Midbrain (tissue), 1 donor: ENCODE measurements around the gene TAX1BP3.

Source experiments
- DNase-seq: peaks from one replicate; lab custom pipeline; 2025; lab: John Stamatoyannopoulos, UW

TAX1BP3 gene

DNA sequence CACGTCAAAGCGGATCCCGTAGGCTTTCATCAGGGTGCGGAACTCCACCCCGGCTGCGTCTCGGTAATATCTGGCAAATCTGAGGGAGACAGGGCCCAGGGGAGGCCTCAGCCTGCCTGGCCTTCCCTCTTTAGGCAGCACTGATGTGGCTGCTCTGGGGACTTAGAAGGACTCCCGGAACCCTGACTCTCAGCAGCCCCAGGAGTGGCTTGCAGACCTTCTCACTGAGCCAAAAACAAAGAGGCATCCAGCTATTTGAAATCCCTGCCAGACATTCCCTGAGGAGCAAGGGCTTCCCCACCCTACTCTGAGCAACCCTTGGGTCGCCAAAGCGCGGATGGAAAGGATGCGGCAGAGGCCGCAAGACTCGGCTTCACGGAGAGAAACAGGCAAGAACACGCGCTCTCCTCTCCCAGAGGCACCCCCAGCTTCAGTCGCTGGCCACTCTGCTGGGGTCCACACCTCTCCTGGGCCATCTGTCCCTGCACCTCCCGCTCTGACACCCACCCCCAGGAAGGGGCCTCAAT lies 19.7 kb upstream of the TAX1BP3 start:
- DNase-seq: no peak

DNA sequence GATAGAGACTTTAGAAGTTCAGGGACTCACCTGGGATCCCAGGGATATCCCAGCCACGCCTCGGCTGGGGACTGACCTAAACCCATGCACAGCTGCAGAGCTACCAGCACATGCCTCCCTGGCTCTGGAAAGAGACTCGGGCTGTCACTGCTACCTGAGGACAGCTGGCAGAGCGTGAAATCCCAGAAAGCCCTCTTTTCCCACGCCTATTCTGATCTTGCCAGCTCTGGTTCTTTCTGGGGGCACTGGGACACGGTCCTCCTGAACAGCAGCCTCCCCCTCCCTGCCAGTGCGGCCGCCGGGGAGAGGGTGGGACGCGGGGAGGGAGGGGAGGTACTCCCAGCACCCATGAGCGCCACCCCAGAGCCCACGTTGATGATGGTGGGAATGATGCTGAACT lies 16.8 kb upstream of the TAX1BP3 start:
- no peak for DNase-seq

DNA sequence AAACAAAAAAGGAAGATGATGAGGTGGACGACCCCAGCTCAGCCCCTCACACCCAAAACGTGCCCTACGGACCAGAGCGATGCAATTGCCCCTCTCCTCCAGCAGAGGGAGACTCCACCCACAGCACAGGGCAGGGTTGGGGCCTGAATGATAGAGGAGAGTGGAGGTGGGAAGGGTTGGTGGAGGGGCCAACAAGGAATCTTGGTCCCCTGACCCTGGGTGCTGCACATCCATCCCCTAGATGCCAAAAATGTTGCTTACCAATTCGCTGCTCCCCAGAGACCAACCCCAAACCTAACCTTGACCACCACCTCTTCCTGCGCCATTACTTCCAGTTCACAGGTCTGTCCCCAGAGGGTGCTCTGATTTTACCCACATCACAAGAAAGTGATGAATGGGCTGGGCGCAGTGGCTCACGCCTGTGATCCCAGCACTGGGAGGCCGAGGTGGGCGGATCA lies 14.7 kb upstream of the TAX1BP3 start:
- DNase-seq: no peak

DNA sequence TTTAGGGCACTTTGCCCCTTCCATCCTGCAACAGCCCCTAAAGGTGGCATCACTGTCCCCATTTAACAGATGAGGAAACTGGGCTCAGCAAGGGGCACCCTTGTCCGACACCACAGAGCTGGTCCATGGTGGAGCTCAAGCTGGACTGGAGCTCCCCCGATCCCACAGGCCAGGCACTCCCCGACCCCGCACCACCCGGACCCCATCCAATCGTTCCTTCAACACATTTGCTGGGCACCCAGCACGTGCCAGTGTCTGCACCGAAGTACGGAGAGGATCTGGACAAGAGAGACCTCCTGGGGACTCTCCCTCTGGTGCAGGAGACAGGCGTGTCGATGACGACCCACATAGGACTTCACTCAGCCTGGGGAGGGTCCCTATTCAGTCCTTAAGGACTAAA lies 13.7 kb upstream of the TAX1BP3 start:
- no peak for DNase-seq

DNA sequence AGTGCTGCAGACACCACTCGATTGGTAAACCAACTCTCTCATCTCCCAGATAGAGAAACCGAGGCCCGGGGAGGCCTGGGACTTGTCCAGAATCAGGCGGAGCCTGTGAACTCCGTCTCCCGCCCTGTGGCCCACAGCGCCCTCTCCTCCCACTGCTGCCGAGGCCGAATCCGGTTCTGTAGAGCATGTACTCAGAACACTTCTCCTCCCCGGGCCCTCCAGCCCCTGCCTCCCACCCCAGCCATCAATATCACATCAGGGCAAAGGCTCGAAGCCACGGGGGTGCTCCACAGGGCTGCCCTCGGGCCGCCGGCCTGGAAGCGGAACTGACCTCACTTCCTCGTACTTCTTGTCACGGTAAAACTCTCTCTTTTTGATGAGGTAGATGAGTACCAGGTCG lies 13.2 kb upstream of the TAX1BP3 start:
- no peak for DNase-seq

DNA sequence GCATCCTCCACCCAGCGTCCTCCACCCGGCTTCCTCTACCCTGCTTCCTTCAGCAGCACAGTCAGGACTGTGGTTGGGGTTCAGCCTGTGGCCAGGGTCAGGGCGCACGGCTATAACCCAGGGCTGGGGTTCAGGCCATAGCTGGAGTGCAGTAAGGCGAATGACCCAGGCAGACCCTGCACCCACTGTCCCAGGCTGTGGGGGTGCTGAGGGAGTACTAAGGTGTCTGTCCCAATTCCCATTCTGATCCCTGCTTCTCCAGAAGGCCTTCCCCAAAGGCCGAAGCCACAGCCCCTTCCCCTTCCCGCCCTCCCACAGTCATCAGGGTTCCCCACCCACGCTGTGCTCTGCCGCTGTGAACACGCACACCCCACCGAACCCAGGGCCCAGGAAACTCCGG lies 12.7 kb upstream of the TAX1BP3 start:
- no peak for DNase-seq

DNA sequence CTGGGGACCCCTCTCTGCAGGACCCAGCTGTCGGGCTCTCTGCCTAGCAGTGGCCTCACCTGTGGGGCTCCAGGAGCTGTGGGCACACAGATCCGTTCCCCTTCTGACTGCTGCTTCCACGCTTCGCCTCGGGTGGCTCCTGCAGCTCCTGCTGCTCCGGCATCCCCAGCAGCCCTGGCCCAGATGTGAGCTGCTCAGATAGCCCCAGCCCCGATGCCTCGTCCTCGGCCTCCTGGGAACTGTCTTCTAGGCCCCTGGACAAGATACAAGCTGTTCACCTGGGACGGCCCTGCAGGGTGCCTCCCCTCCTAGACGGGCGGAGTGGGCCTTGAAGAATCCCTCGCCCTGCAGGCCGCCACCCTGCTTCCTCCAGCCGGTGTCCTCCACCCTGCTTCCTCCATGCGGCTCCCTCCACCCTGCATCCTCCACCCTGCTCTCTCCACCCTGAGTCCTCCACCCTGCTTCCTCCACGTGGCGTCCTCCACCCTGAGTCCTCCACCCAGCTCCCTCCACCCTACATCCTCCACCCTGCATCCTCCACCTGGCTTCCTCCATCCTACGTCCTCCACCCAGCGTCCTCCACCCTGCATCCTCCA lies 11.3 kb upstream of the TAX1BP3 start:
- DNase-seq: no peak

DNA sequence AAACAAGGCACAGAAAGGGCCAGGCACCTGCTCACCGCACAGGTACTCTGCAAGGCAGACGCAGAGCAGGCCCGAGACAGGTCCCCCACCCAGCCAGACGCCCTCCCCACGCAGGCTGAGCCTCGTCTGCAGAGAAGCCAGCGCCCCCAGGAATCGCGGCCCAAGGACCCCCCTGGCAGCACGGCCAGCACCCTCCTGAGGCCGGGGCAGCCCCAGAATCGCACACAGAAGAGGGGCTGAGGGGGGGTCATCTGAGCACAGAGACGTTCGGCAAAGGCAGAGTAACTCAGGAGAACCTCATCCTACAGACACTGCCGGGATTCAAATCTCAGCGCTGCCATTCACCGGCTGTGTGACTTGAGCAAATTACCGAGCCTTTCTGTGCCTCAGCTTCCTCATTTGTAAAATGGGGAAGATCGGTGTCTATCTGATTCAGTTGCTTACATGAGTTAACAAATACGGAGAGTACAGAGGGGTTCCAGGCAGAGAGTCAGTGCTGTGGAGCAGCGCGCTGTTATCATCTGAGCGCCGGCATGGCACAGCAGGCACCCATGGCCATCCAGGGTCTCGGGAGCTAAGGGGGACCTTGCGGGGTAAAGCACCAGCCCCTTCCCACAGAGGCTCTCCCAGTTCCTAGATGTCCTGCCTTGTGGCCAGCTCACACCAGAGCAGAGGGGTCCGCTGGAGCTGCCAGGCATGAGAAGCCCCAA lies 10.6 kb upstream of the TAX1BP3 start:
- no peak for DNase-seq

DNA sequence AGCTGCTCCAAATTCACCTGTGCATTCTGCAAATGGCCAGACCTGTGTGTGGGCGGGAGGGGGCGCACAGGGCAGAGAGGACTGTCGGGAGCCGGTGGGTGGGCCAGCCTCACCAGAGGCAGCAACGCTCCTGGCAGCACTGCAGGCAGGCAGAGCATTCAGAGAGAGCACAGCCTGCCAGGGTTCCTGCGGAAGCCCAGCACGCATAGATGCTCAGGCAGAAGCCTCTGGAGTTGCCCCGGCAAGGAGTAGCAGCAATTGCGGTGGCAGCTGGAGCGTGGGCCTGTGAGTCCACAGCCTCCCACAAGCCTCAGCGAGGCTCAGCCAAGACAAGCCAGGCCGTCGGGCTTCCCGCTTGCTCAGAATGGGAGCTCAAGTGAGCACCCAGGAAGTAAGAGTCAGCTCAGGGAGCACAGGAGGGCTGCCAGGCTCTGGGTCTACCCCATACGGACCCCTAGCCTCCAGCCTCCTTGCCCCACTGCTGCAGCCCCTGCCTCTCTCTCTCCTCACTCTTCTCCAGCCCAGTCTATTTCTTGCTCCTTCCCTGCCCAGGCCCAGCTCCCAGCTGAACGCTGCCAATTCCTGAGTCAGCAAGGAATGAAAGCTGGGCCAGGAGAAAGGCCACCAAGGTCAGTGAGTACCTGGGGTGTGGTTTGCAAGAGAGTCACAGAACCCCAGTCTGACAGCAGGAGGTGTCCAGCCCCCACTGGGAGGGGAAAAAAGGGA lies 9.9 kb upstream of the TAX1BP3 start:
- DNase-seq: no peak

DNA sequence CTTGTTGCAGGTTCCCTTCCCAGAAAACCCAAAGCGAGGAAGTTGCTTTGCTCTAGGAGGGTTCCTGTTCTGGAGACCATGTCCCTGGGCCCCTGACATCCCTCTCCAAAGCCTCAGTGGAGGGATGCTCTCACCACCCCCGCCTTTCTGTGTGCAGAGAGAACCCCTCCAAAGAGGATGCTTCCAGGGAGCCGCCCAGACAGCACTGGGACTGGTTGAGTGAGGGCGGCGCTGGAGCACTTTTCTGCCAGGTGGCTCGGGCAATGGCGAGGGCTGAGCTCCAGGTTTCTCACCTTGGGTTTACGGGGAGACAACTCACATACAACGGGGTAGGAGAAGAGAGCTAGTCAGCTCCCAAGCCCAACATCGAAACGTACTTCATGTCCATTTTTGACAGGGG lies 7.5 kb upstream of the TAX1BP3 start:
- DNase-seq: no peak

DNA sequence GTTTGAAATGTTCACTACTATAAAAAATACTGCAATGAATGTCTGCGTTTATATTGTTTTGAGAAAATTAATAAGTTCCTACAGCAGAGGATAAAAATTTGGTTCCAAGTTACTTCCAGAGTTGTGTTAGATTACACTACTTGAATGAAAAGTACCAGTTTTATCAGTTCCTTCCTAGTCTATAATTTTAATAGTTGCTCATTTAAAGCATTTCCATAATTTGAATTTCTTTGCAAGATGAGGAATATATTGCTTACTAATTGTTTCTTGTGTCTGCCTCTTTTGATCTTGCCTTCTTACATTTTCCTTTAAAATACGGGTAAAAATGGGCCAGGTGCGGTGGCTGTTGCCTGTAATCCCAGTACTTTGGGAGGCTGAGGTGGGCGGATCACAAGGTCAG lies 4.2 kb upstream of the TAX1BP3 start:
- no peak for DNase-seq

DNA sequence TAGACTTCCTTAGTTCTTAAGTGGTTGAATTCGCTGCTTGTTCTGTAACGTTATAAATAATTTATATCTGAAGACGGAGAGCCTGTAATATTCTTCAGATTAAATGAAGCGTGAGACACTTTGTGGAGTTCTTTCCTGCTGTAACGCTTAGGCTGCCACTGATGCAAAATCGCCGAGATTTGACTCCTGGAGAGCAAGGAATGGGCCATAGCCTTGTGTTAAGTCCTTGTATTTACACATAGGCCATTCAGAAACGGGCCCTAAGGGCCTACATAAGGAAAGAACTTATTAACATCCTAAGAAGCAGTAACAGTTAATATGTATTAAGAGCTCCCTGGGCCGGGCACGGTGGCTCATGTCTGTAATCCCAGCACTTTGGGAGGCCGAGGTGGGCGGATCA lies 1.2 kb upstream of the TAX1BP3 start:
- DNase-seq: no peak

DNA sequence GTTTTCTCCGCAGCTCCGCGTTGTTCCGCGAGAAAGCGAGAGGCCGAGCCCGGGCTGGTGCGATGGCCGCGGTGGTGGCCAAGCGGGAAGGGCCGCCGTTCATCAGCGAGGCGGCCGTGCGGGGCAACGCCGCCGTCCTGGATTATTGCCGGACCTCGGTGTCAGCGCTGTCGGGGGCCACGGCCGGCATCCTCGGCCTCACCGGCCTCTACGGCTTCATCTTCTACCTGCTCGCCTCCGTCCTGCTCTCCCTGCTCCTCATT lies 638 bp upstream of the TAX1BP3 start:
- no peak for DNase-seq

DNA sequence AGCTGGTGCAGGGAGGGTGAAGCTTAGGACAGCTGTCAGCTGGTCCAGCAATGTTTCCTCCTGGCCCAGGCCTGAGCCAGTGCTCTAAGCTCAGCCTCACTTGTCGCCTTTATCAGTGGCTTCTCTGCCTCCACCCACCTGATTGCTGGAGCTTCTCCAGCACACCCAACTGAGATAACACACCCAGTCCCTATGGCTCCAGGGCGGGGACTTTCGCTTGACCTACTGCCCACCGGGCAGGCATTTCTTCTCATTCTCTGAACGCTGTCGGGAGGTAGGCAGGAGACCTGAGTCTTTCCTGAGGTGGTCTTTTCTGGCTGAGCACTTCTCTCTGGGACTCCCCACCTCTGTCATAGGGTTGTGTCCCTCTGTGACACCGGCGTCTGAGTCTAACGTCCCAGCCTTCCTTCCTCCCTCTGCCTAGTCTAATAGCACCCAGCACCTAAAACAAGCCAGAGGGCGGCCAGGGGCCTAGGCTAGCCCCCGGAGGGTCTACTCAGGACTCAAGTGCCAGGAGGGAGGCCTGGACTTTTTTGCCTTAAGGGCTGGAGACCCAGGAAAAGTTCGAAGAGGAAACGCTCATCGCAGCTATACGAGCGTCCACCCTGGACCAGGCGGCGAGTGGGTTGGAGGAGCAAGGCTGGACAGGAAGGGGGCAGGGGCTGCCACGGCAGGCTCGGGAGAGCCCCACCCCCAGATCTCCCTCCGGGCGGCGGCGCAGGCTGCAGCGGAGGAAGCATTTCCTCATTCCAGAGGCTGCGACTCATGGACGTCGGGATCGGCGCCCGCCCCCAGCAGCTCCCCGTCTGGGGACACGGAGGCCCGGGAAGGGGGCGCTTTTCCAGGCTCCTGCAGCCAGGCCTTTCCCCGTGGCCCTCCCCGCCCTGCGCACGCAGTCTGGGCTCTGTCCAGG lies 756 bp downstream of the TAX1BP3 start:
- peak; percentile 77 for DNase-seq

DNA sequence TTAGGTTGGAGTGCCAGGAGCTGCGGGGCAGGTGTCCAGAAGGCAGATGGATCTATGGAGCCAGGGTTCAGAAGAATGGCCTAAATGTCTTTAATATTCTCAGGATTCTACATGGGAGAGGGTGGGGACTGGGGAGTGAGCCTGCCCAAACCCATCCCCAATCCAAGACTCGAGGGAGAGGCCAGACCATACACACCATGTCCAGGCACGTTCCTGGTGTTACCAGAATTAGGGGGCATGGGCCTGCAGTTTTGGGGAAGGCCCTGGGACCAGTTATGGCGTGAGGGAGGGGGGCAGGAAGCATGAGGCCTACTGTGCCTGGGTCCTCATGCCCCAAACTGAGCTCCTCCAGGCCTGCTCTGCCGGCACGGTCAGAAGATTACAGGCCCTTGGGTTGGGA lies 1.9 kb downstream of the TAX1BP3 start:
- DNase-seq: no peak

DNA sequence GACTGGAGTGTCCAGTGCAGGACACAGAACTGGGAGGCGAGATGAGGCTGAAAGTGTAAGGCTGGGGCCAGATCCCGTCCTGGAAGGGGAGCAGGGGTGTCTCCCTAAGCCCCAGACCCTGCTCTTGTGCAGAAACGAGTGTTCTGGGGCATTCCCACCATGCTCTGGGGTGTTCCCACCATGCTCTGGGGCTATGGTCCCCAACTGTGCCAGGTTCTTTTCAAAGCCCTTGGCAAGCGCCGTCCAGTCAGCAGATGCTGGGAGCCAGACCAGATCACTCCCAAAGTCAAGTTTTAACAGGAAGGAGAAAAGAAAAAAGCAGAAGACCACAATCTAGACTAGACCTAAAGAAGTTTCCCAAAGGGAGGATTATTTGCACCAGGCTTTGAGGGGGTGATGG lies 2.5 kb downstream of the TAX1BP3 start:
- peak; percentile 49 for DNase-seq

DNA sequence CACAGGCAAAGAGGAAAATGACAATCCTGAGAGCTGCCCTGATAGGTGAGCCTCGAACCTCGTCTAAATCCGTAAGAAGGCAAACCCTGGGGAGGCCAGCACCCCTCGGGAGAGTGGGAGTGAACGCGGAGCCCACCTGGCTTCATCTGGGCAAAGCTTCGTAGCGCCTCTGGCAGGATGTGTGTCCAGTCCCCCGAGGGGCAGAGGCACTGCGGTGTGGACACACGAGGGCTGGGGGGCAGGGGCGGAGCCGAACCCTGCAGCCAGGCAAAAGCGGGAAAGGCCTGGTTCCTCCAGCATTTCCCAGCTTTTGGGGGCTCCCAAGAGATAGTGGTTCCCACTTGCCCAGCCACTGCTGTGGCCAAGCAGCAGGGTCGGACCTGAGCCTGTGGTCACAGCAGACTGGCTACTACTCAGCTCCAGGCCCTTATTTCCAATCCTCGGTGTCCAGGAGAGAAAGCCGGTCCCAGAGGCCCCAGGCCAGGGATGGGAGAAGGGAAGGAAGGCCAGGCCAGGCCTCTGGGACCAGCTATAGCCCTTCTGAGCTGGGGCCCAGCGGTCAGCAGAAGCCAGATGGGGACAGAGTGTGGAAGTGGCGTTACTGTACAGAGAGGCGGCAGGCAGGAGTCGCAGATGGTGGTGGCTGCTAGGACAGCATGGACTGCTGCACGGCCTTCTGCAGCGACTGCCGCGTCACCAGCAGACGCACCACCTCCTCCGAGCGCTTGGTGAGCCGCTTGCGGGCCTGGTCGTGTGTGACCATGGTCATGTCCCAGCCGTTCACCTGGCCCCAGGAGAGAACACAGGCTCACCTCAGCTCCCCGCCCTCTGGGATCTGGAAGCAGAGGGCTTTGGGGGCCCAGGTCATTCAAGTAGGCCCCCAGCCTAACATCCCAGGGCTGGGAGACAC lies 5.0 kb downstream of the TAX1BP3 start:
- DNase-seq: no peak

DNA sequence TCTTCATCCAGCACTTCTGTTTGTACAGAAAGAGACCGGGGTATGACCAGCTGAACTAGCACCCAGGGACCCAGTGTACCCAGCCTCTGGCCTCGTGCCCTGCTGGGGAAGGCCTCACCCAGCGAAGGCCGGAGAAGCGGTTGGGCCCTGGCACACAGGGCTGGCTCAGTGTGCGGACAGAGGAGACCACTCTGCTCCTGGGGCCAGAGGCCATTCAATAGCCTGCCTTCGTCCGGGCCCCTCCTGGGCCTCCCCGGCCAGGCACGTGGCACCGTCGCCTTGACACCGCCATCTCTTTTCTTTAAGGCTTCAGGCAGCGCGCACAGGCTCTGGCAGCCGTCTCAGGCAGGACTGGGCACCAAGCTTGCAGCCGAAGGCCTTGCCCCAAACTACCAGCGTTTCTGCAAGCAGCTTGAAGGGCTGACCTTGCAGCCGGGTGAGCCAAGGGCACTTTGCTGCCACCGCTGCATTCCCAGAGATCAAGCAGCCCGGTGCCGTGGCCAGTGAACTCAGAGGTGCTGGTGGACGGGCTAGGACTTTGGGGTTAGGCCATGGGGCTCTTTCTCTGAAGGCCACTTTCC lies 8.0 kb downstream of the TAX1BP3 start:
- DNase-seq: peak; percentile 55

DNA sequence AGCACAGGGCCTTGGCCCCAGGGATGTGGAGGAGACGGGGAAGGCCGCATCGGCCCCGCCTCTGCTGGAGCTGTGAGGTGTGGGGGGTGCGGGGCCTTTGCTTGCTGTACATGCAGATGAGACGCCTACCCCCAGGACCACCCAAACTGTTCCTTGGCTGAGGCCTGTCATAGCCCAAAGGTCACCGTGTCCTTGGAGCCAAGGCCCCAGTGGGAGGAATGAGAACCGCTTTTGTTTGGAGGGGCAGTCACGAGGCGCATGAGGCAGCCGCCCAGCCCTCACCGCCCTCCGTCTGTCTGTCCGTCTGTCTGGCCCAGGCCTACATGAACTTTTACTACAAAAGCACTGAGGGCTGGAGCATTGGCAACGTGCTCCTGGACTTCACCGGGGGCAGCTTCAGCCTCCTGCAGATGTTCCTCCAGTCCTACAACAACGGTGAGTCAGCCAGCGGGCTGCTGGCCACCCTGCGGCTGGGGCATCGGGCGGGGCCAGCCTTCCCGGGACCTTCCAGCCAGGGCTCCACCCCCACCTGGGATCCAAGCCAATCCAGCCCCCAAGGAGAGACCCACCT lies 8.8 kb downstream of the TAX1BP3 start:
- DNase-seq: peak; percentile 14

DNA sequence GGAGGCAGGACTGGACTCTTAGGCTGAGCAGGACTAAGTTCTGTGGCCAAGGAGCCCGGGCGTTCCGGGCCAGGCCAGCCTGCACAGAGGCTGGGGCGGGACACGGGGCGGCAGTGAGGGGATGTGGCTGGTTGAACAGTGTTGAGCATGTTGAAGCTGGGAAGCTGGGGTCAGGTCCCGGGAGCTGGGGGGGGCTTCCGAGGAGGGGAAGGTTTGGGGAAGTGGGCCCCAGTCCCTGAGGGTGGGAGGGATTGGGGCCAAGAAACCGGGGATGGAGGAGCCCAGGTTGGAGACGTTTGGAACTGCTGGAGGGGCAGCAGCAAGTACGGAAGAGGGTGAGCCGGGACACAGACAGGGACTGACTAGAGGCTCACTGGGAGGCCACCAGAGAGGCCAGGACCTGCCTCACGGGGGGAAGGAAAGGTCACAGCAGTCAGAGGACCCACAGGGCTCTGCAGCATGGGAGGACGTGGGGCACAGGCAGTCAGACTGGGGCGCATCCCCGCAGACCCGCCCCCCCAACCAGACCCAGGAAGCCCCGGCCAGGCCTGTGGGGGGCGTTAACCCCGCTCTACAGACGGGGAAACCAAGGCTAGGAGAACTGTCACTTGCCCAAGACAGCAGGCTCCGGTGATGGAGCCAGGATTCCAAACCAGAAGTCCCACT lies 9.5 kb downstream of the TAX1BP3 start:
- DNase-seq: no peak
